ENCODE data around the gene GORAB.

GRCh38 chr1:170487503-170487902 lies 44.5 kb upstream of the GORAB start:
- no peak for TF ChIP-seq CTCF (IDR thresholded peaks at IDR 0.05; ENCODE audit: poor library complexity, severe bottlenecking)
- no peak for TF ChIP-seq EP300 (conservative IDR thresholded peaks at IDR 0.05; ENCODE audit: poor library complexity, severe bottlenecking)
- TF ChIP-seq POLR2AphosphoS5 (IDR thresholded peaks at IDR 0.05), result no peak
- no peak for TF ChIP-seq EZH2 (IDR thresholded peaks at IDR 0.05; ENCODE audit: borderline replicate concordance, insufficient read depth, low read length, poor library complexity, severe bottlenecking)
- TF ChIP-seq SMC3 (conservative IDR thresholded peaks at IDR 0.05; ENCODE audit: poor library complexity), result no peak
- TF ChIP-seq TAF1 (IDR thresholded peaks at IDR 0.05; ENCODE audit: low read depth), result no peak
- no peak for TF ChIP-seq MXI1 (conservative IDR thresholded peaks at IDR 0.05; ENCODE audit: poor library complexity, severe bottlenecking)
